ENCODE measurements around the gene PDK3.

Gene PDK3

GRCh38 chrX:24563291-24564010 is 98.4 kb downstream of the PDK3 start:
- no peak for DNase-seq

- no peak for DNase-seq
These were observed 101.2 kb downstream of the PDK3 start for GRCh38 chrX:24566240-24566639.

GRCh38 chrX:24567169-24567568 is 102.1 kb downstream of the PDK3 start:
- no peak for DNase-seq

- no peak for DNase-seq
These were observed 109.7 kb downstream of the PDK3 start for GRCh38 chrX:24574743-24575142.

GRCh38 chrX:24575496-24575895 is 110.4 kb downstream of the PDK3 start:
- DNase-seq, result no peak

GRCh38 chrX:24577091-24577490 is 112.0 kb downstream of the PDK3 start:
- no peak for DNase-seq

Measured in NCI-H748 treated with DMSO at 0.1 percent for 48 hours (cell line).